ENCODE data around the gene LPAR1. TPM values are rescaled to one million over a fixed set of nuclear protein-coding genes. Genes with fewer than 3 reads are reported as not detected.

LPAR1 gene
- total and polyA plus RNA-seq, 10 of the 15 experiments (the other 5 are each of a cell fraction or from before 2014, with no cell fraction given), result 3.3 to 12.9 (median 8.4) TPM

GRCh38 chr9:110933350-110934001 lies 104.8 kb downstream of the LPAR1 start (continued):
- TF ChIP-seq IRF5 (IDR thresholded peaks at IDR 0.05; ENCODE audit: borderline replicate concordance) (no peak), ZNF687 (IDR thresholded peaks at IDR 0.05) (peak; percentile 91), ZBTB40 (IDR thresholded peaks at IDR 0.05; ENCODE audit: borderline replicate concordance) (no peak), SUZ12 (IDR thresholded peaks at IDR 0.05; ENCODE audit: unreplicated experiment) (no peak), SP1 (IDR thresholded peaks at IDR 0.05; ENCODE audit: low read depth, low read length) (no peak), MYC (IDR thresholded peaks at IDR 0.05; ENCODE audit: insufficient read depth, insufficient read length, insufficient replicate concordance, low read length, severe bottlenecking) (no peak), FOS (IDR thresholded peaks at IDR 0.05; ENCODE audit: borderline replicate concordance, extremely low read depth, insufficient read length) (no peak), KDM1A (IDR thresholded peaks at IDR 0.05; ENCODE audit: borderline replicate concordance) (no peak), RELA (IDR thresholded peaks at IDR 0.05; ENCODE audit: borderline replicate concordance, partially characterized antibody) (no peak), NBN (IDR thresholded peaks at IDR 0.05) (no peak), FOXK2 (IDR thresholded peaks at IDR 0.05) (no peak), MEF2B (IDR thresholded peaks at IDR 0.05; ENCODE audit: partially characterized antibody, poor library complexity, severe bottlenecking) (peak; percentile 20), BACH1 (IDR thresholded peaks at IDR 0.05; ENCODE audit: borderline replicate concordance) (no peak), SIN3A (IDR thresholded peaks at IDR 0.05; ENCODE audit: low read depth, low read length) (no peak), ZSCAN29 (IDR thresholded peaks at IDR 0.05) (no peak), JUNB (IDR thresholded peaks at IDR 0.05) (peak; percentile 44), ETV6 (conservative IDR thresholded peaks at IDR 0.05 in 1 of 2, IDR thresholded peaks at IDR 0.05 in 1 of 2; ENCODE audit: borderline replicate concordance in 1 of 2, low read depth in 1 of 2) (peak in 1 of 2 experiments; percentile 24; a peak in 1 of 4 replicates), FOXM1 (IDR thresholded peaks at IDR 0.05; ENCODE audit: low read depth, low read length) (peak; percentile 66; the same call in 1 of the 2 replicates), SMC3 (IDR thresholded peaks at IDR 0.05; ENCODE audit: borderline replicate concordance, low read length) (no peak), RUNX3 (IDR thresholded peaks at IDR 0.05; ENCODE audit: low read length) (peak; percentile 76), TAF1 (IDR thresholded peaks at IDR 0.05; ENCODE audit: borderline replicate concordance, low read depth, low read length) (no peak)

Measured in GM12878 (cell line).